ELF-1 (cell line): Measurements from ENCODE around the gene KCNH3.

Experiments
- DNase-seq: peaks from one replicate; pipeline ENCODE4 v3.0.0-alpha.2; 2016; ENCODE audit warnings: low read depth, low spot score

The KCNH3 gene

DNA sequence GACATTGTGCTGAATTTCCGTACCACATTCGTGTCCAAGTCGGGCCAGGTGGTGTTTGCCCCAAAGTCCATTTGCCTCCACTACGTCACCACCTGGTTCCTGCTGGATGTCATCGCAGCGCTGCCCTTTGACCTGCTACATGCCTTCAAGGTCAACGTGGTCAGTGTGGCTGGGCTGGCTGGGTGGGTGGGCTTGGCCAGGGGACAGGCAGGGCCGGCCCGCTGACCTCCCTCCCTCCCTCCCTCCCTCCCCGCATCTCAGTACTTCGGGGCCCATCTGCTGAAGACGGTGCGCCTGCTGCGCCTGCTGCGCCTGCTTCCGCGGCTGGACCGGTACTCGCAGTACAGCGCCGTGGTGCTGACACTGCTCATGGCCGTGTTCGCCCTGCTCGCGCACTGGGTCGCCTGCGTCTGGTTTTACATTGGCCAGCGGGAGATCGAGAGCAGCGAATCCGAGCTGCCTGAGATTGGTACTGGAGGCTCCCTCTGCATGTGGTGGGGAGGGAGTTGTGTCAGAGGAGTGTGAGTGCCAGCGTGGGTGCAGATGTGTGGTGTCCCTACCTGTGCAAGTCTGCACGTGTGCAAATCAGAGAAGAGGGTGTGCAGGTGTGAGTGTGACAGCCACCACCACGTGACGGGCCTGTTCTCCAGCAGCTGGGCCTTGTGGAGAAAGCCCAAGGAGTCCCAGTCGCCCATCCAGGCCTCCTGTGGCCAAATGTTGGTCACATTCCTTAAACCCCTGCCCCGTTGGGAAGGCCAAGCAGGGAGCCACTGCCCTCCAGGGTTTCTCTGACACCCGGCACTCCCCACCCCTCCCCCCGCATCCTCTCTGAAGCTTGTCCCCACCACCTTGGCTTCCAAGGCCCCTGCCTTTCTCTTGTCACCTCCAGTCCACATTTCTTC is 5.3 kb downstream of the KCNH3 start:
- peak; percentile 37 for DNase-seq

- DNase-seq = no peak
These were observed 7.0 kb downstream of the KCNH3 start for GRCh38 chr12:49545815-49546214.

- no peak for DNase-seq
These were observed 7.7 kb downstream of the KCNH3 start for GRCh38 chr12:49546481-49546880.

- no peak for DNase-seq
These were observed 8.4 kb downstream of the KCNH3 start for GRCh38 chr12:49547090-49547690.

DNA sequence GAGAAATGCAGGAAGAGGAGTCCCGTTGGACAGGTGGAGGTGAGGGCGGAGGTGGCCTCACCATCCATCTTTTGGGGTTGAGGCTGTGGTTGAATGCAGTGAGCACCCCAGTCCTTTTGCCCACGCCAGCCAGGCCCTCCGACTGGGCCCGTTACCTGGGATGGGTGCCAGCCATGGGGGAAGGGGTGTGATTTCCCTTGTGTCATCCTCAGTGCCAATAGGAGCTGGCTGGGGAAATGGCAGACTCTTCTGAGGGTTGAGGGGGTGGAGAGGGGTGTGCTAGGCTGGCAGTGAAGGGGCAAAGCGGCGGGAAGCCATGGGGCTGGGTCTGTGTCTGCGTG is 9.6 kb downstream of the KCNH3 start:
- no peak for DNase-seq

GRCh38 chr12:49548822-49549648 is 10.2 kb downstream of the KCNH3 start:
- DNase-seq = peak; percentile 60

- DNase-seq = no peak
These were observed 11.2 kb downstream of the KCNH3 start for GRCh38 chr12:49549735-49550692.

DNA sequence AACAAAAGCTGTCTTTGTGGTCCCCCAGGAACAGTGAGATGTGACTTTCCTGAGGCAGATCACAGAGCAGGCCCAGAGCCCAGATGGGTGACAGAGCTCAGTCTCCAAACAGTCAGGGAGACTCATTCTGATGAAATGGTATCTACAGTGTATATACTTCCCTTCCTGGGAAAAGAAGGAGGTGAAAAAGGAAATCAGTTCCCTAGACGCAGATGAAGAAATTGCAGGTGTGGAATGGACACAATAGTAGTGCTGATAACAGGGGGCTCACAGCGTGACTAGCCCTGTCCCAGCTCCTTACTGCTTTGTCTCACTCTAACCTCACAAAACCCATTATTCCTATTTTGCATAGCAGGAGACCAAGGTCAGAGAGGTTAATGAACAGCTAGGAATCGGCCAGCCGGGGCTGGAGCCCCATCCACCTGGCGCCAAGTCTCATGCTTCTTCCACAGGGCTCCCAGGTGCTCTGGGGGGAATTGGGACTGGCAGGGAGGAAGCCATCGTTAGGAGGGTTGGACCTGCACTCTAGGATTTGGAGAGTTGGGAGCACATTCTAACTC is 11.9 kb downstream of the KCNH3 start:
- no peak for DNase-seq

- DNase-seq = no peak
These were observed 13.2 kb downstream of the KCNH3 start for GRCh38 chr12:49552014-49552413.

DNA sequence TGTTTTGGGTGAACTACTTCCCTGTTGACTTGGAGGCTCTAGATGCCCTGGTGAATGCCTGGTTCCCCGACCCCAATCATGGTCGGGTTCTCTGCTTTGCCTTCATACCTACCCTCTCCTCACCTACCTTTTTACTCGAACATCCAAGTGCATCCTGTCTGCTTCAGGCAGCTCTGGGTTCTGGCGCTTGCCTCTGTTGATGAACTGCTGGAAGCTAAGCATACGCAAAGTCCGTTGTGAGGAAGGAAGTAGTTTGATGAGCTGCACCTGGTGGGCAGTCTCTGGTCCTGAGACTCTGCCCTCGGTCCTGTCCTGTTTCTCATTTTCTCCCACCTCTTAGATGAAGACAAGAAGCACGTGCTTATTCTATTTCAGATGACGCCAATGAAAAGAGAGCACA is 13.6 kb downstream of the KCNH3 start:
- no peak for DNase-seq

GRCh38 chr12:49552899-49553298 is 14.1 kb downstream of the KCNH3 start:
- no peak for DNase-seq

DNA sequence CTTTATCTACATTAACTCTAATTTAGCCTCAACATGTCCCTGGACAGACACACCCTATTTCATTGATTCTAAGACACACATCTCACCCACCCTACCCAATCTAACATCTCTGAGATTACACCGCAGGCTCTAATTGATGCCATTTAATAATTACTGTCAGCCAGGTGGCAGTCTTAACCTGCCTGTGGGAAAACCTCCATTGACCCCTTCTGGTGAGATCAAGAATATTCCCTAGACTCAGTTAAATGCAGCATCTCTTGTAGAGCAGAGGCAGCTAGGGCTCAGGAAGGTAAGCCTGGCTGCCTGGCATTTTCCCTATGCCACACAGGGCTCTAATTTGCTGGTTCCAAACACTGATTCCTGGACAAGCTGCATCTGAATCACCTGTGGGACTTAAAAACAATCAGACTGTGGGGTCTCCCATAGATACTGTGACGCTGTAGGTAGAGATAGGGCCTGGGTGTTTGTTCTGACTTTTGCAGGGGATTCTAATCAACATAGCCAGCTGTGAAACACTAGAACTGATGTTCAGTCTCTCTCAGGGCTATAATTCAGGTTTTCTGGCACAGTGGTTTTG is 14.8 kb downstream of the KCNH3 start:
- DNase-seq = no peak

GRCh38 chr12:49554266-49554665 is 15.4 kb downstream of the KCNH3 start:
- DNase-seq = no peak

GRCh38 chr12:49555631-49556390 is 17.0 kb downstream of the KCNH3 start:
- no peak for DNase-seq

GRCh38 chr12:49556391-49557186 is 17.8 kb downstream of the KCNH3 start:
- DNase-seq = no peak

DNA sequence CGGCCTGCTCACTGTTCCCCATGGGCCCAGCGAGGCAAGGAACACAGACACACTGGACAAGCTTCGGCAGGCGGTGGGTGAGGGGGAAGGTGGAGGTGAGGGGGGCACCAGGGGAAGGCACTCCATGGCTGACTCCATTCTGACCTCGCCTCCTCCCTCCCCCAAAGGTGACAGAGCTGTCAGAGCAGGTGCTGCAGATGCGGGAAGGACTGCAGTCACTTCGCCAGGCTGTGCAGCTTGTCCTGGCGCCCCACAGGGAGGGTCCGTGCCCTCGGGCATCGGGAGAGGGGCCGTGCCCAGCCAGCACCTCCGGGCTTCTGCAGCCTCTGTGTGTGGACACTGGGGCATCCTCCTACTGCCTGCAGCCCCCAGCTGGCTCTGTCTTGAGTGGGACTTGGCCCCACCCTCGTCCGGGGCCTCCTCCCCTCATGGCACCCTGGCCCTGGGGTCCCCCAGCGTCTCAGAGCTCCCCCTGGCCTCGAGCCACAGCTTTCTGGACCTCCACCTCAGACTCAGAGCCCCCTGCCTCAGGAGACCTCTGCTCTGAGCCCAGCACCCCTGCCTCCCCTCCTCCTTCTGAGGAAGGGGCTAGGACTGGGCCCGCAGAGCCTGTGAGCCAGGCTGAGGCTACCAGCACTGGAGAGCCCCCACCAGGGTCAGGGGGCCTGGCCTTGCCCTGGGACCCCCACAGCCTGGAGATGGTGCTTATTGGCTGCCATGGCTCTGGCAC is 18.5 kb downstream of the KCNH3 start:
- no peak for DNase-seq

DNA sequence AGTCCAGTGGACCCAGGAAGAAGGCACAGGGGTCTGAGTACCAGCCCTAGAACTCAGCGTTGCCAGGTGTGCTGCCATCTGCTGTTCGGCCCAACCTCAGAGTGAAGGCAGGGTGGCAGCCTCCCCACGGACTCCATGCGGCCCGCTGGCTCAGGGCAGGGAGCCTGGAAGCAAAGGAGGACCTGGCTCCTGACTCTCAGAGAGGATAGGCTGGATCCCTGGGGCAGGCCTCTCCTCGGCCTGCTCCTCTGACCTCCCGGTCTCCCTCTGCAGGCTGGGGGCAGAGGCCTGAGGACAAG is 19.0 kb downstream of the KCNH3 start:
- DNase-seq = no peak

- no peak for DNase-seq
These were observed 19.7 kb downstream of the KCNH3 start for GRCh38 chr12:49558526-49558925.
